EL (cell line): ENCODE data around the gene DRAXIN.

Source experiments
- DNase-seq: peaks from one replicate; pipeline ENCODE4 v3.0.0-alpha.2; 2016

DRAXIN gene

DNA sequence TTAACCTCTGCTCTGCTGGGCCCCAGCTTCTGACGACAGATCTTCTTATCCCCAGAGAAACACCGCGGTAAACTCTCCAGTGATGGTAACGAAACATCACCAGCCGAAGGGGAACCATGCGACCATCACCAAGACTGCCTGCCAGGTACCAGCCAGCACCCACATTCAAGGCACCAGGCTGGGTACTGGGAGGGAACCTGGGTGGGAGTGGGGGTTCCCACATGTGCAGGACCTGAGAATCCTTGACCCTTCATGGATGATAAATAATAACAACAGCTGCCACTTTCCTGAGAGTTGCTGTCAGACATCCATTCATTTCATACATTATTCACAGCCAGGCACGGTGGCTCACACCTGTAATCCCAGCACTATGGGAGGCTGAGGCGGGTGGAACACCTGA, 20.8 kb downstream of the DRAXIN start:
- DNase-seq, result no peak

DNA sequence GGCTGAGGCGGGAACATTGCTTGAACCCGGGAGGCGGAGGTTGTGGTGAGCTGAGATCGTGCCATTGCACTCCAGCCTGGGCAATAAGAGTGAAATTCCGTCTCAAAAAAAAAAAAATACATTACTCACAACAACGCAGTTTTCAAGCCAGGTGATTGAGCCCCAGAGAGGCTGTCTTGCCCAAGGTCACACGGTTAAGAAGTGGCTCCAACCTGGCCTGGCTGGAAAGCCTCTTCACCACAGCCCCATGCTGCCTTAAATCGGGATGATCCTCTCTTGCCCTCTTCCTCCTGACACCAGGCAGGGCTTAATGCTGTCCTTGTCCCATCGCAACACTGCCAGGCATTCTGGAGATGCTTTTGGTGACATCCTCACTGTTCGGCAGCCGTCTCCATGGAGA, 21.6 kb downstream of the DRAXIN start:
- DNase-seq, result no peak

- no peak for DNase-seq
These were observed 23.5 kb downstream of the DRAXIN start for GRCh38 chr1:11714831-11715575.

DNA sequence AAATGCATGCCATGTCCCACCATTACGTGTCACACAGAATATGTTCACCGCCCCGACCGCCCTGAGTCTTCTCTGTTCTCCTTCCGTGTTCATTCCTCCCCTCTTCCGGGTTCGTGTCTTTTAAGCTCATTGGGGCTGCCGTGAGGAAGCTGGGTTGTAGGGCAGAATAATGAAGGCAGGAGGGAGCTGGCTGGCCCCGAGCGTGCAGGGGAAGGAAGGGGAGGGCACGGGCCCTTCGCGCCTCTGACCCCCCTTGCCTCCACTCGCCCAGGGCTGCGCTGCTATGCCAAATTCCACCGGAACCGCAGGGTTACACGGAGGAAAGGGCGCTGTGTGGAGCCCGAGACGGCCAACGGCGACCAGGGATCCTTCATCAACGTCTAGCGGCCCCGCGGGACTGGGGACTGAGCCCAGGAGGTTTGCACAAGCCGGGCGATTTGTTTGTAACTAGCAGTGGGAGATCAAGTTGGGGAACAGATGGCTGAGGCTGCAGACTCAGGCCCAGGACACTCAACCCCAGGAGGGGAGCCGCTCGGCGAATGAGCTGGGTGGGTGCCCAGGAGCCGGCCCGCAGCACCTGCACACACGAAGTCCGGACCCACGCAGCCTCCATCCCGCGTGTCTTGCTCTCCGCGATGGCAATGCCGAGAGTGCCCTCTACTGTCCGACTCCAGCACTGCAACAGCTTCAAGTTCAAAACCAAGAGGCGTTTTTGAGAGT, 28.0 kb downstream of the DRAXIN start:
- DNase-seq, result peak; percentile 51

DNA sequence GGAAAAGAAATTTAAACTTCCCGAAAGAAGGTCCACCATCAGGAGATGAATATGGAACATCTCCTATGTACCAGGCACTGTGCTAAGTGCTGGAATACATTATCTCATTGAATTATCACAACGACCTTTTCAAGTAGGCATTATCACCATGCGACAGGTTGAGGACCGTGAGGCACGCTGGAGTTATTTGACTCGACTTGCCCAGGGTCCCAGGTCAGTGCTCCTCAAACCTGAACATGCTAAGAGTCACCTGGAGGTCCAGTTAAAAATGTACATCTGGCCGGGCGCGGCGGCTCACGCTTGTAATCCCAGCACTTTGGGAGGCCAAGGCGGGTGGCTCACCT, 28.5 kb downstream of the DRAXIN start:
- no peak for DNase-seq

GRCh38 chr1:11720525-11720924, 29.0 kb downstream of the DRAXIN start:
- DNase-seq, result no peak

DNA sequence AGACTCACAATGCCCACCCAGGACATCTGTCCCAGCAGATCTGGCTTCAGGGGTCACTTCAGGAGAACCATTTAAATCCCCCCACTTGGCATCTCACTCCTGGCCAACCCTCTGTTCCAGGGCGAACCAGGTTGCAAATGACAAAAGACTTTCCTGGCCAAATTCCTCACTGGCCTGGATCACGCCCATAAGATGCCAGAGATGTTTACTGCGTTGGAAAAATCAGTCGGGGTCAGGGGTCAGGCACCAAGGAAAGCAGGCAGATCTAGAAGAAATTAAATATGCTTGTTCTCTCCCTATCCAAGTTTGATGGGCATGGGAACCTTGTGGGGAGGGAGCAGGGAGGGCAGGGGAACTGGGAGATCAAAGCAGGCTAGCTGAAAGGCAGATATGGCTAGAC, 29.8 kb downstream of the DRAXIN start:
- DNase-seq, result no peak

GRCh38 chr1:11722538-11722937, 31.0 kb downstream of the DRAXIN start:
- no peak for DNase-seq

GRCh38 chr1:11725616-11726015, 34.1 kb downstream of the DRAXIN start:
- no peak for DNase-seq

- no peak for DNase-seq
These were observed 35.6 kb downstream of the DRAXIN start for GRCh38 chr1:11727119-11727518.

DNA sequence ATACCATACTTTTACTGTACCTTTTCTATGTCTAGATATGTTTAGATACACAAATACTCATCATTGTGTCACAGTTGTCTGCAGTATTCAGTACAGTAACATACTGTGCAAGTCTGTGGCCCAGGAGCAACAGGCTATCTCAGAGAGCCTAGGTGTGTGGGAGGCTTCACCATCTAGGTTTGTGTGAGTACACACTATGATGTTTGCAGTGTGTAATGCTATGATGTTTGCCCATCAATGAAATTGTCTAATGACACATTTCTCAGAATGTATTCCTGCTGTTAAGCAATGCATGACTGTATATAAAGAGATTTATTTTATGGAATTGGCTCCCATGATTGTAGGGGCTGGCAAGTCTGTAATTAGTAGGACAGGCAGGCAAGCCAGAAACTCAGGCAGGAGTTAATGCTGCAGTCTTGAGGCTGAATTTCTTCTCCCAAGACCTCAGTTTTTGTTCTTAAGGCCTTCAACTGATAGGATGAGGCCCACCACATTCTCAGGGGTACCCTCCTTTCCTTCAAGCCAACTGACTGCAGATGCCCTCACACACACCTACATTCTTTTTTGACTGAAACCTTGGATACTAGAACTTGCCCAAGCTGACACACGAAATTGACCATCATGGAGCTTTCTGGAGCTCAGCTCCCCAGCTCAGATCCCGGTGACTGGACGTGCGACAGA, 36.8 kb downstream of the DRAXIN start:
- no peak for DNase-seq

DNA sequence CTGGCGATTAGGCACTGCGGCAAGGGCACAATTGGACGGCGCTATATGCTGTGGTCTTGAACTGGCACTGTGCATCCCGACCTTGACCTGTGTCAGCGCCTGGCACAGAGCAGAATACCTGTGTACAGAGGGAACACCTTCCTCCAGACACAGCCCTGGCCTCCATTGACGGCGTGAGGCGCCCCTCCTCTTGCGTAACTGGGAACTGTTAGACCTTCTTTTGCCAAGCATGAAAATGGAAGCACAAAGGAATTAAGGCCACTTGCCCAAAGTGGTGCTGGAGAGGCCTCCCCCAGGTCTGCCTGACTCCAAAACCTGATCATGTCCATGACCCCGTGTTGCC, 37.6 kb downstream of the DRAXIN start:
- DNase-seq, result no peak

GRCh38 chr1:11729498-11730428, 38.3 kb downstream of the DRAXIN start:
- DNase-seq, result no peak

DNA sequence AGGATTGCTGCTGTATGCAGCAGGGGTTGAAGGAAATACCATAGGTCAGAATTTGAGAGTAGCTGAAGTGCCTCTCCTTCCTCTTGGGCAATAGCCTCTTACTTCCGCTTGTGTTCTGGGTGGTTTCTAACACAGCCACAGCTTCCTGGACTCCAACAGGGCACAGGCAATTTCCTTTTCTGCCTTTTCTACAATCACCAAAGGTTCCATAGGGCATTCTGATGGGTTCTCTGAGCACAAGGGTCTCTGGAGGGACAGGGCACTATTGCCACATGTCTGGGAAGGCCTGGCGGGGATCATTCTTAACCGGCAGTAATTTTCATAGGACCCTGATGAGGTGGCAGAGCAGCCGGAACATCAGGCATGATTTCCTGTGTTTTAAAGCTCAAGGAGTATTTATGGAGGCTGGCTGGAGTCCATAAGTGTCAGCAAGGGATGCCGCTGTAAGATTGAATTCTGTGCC, 39.0 kb downstream of the DRAXIN start:
- peak; percentile 54 for DNase-seq

- no peak for DNase-seq
These were observed 40.3 kb downstream of the DRAXIN start for GRCh38 chr1:11731691-11732283.

GRCh38 chr1:11733306-11733705, 41.8 kb downstream of the DRAXIN start:
- DNase-seq, result no peak

GRCh38 chr1:11735531-11735853, 44.0 kb downstream of the DRAXIN start:
- DNase-seq, result no peak

DNA sequence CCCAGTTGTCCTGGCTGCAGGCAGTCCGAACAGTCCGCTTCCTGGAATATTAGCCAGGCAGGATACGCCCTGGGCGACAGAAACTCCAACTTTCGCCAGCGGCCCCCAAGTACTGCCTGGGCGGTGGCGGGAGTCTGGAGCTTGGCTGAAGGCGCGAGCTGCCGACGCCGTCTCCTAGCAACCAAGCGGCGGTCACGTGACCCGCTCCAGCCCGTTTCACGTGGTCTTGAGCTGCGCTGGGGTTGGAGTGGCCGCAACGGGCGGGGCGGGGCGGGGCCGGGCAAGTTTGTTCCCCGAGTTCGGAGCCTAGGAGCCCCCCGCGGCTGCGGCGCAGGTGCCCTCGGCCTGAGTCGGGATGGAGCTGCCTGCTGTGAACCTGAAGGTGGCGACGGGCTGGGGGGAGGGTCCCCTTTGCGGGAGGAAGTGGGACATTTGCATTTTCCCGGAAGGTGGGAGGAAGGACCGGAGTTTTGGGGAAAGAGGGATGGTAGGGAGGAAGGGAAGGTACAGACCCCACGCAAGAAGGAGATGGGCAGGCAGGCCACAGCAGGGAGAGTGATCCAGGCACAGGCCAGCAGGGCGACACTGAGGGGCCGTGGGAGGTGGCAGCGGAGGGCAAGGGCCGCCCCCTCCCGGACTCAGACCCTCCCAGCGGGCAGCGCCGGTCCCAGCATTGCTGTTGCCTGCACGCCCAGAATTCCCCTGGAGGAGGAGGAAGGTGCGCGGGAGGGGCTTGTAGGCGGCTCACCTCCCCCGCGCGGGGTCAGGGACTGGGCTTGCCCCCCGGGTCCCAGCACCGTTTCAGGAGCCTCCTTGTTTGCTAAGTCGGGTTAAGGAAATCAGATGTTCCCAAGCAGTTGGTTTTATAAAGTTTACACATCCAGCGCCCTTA, 44.6 kb downstream of the DRAXIN start, which contains the start of gene AGTRAP:
Gene AGTRAP, plus strand, starts transcription at position 283 of the 892 bp plus-strand sequence. Its CDS starts 73 bp downstream, at position 356.
- DNase-seq, result peak; percentile 90

- peak; percentile 63 for DNase-seq
These were observed 45.5 kb downstream of the DRAXIN start for GRCh38 chr1:11736746-11737639.

GRCh38 chr1:11738096-11738495, 46.6 kb downstream of the DRAXIN start:
- DNase-seq, result no peak
